KOPT-K1 (cell line): Measurements from ENCODE around the gene KRTAP9-7.

Source experiments
- H3K27ac ChIP-seq: fragments of 200-600 bp; sonication (generic); 2 replicates; pipeline ENCODE4 v1.5.1; 2016; ENCODE audit warnings: antibody characterized with exemption, mild to moderate bottlenecking, low read depth, low read length; ENCODE audit not compliant: poor library complexity, severe bottlenecking
- H3K36me3 ChIP-seq: fragments of 200-600 bp; sonication (generic); 2 replicates; pipeline ENCODE4 v1.5.1; 2017; ENCODE audit warnings: antibody characterized with exemption, mild to moderate bottlenecking, low read length, moderate library complexity; ENCODE audit not compliant: insufficient read depth
- H3K9me3 ChIP-seq: fragments of 200-600 bp; sonication (generic); 2 replicates; pipeline ENCODE4 v1.5.1; 2017; ENCODE audit warnings: antibody characterized with exemption, low read length, mild to moderate bottlenecking; ENCODE audit not compliant: insufficient read depth, poor library complexity, severe bottlenecking

Gene KRTAP9-7

DNA sequence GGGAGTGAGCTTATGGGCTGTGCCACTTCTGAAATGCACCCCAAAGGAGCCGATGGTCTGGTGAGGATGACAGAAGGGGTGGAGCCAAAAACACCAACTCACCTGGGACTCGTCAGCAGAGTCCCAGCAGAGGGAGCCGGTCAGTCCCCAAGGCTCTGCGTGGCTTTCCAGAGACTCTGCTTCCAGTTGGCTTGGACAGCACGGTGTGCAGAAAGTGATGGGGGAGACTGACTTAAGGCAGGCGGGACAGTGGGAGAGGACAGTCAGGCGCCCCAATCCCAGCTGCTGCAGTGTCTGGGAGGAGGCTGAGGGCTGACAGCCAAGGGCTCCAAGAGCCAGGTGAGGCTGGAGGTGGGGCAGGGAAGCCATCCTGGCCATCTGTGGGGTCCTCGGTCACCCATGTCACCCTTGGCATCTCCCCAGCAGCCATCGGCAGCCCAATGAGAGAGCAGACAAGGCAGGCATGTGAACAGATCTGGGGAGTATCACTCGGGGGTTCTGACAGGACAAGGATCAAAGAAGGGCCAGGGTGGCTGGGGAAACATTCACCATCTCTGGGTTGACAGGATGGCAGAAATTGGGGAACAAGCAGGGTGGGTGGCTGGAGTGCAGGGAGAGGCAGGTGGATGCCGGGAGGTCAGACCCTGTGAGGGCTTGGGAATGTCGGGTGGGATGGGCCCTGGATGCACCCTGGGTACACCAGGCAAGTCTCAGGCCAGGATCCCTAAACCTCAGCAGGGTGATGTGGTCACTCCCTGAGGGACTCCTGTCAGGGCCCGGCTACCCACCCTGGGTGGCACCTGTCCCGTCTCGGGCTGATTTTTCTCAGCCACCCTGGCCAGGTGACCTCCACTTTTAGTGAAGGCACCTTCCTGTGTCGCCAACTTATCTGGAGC is 48.9 kb downstream of the KRTAP9-7 start:
- Histone ChIP-seq H3K9me3 (peaks cover 13% of the 10 kb centered on the region), H3K27ac (no peak overlapping the region)

DNA sequence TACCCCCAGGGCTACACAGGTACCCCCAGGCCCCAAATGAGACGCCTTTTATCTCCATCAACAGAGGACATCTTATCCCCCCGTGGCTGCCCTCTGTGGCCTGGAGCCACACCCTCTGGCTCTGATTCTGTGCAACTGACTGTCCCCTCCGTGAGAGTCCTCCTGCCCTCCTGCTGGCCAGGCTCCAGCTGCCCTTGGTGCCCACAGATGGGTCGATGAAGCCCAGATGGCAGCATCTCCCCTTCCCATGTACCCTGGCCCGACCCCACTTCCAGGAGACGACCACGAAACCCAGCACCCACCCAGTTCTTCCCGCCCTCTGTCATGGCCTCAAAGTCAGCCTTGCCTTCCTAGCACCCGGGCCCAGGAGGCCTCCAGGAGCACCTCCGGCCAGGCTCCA is 49.6 kb downstream of the KRTAP9-7 start:
- Histone ChIP-seq H3K27ac (no peak overlapping the region), H3K9me3 (peaks cover 7% of the 10 kb centered on the region), H3K36me3 (no peaks in the 10 kb centered on the region)

More for the DNA sequence above, 48.9 kb downstream of the KRTAP9-7 start:
- no peaks in the 10 kb centered on the region for H3K36me3 ChIP-seq

GRCh38 chr17:41325611-41326010 is 50.1 kb downstream of the KRTAP9-7 start:
- peaks cover 2% of the 10 kb centered on the region for H3K9me3 ChIP-seq
- no peak overlapping the region for H3K27ac ChIP-seq
- no peaks in the 10 kb centered on the region for H3K36me3 ChIP-seq
